Caco-2 (cell line): ENCODE data around the gene SHISA8. TPM values are rescaled to one million over a fixed set of nuclear protein-coding genes. Genes with fewer than 3 reads are reported as not detected.

Experiments
- BruUV-seq: library from RNA; stranded (reverse); fragments of 400-500 nt; replicated peaks from 2 replicates; lab custom pipeline; 2021; lab: Mats Ljungman, UMichigan
- CTCF ChIA-PET: fragments of 300-600 bp; sonication (Branson Sonifier 250); formaldehyde crosslinking; loops from one replicate; lab custom pipeline; 2022; ENCODE audit warnings: antibody characterized with exemption; lab: Charles Lee
- POLR2A ChIA-PET: fragments of 300-600 bp; sonication (Branson Sonifier 250); formaldehyde crosslinking; loops from one replicate; lab custom pipeline; 2022; ENCODE audit warnings: antibody characterized with exemption; lab: Charles Lee
- DNase-seq, 2 experiments: peaks; one replicate each; pipeline versions ENCODE4 v3.0.0 to v3.0.0-alpha.2; 2020 to 2022
- H3K27me3 ChIP-seq: replicated peaks from 2 replicates; pipeline ENCODE4 v1.6.0; 2011; ENCODE audit warnings: low read length; ENCODE audit not compliant: control insufficient read depth, insufficient read depth
- H3K36me3 ChIP-seq: 2 replicates; pipeline ENCODE4 v1.5.1; 2011; ENCODE audit warnings: low read length; ENCODE audit not compliant: control insufficient read depth, insufficient read depth
- H3K4me1 ChIP-seq: fragments of 250-450 bp; sonication (Bioruptor Pico); 2 replicates; pipeline ENCODE4 v1.5.1; 2020; ENCODE audit warnings: mild to moderate bottlenecking
- H3K4me3 ChIP-seq: 2 replicates; pipeline ENCODE4 v1.5.1; 2011; ENCODE audit warnings: low read depth, mild to moderate bottlenecking, control low read depth, low read length
- H3K9me3 ChIP-seq: fragments of 250-450 bp; sonication (Bioruptor Pico); 2 replicates; pipeline ENCODE4 v1.5.1; 2020; ENCODE audit warnings: mild to moderate bottlenecking, moderate library complexity
- H3K27ac Mint-ChIP-seq: one replicate; pipeline ENCODE4 v1.8.0; 2022; ENCODE audit warnings: mixed read lengths; ENCODE audit not compliant: unreplicated experiment
- H3K27me3 Mint-ChIP-seq: one replicate; pipeline ENCODE4 v1.8.0; 2022; ENCODE audit warnings: mixed read lengths; ENCODE audit not compliant: insufficient read depth, unreplicated experiment
- H3K36me3 Mint-ChIP-seq: one replicate; pipeline ENCODE4 v1.8.0; 2022; ENCODE audit warnings: mild to moderate bottlenecking, mixed read lengths; ENCODE audit not compliant: insufficient read depth, unreplicated experiment
- H3K4me1 Mint-ChIP-seq: one replicate; pipeline ENCODE4 v1.8.0; 2022; ENCODE audit warnings: low read depth, mixed read lengths; ENCODE audit not compliant: unreplicated experiment
- H3K4me3 Mint-ChIP-seq: one replicate; pipeline ENCODE4 v1.8.0; 2022; ENCODE audit warnings: mild to moderate bottlenecking, moderate library complexity, mixed read lengths; ENCODE audit not compliant: unreplicated experiment
- H3K9me3 Mint-ChIP-seq: one replicate; pipeline ENCODE4 v1.8.0; 2022; ENCODE audit warnings: mixed read lengths; ENCODE audit not compliant: unreplicated experiment
- CTCF ChIP-seq, 2 experiments: fragments of 200-600 bp in 1 of 2; IDR thresholded peaks; 1 replicate in 1 of 2; 2 replicates in 1 of 2; pipeline versions ENCODE4 v1.5.1 to v1.8.0; 2011 to 2022; ENCODE audit warnings: antibody characterized with exemption in 1 of 2, control low read depth in 1 of 2, inconsistent platforms in 1 of 2, low read depth in 1 of 2, low read length in 1 of 2, mild to moderate bottlenecking in 1 of 2, moderate library complexity in 1 of 2; ENCODE audit not compliant: insufficient read depth in 1 of 2, severe bottlenecking in 1 of 2, unreplicated experiment in 1 of 2
- intact Hi-C: fragments of 100-400 bp; cut with micrococcal nuclease; formaldehyde crosslinking; loops from one replicate; pipeline ENCODE4 v1.10.0; 2022; ENCODE audit not compliant: unreplicated experiment
- total RNA-seq: library from RNA; stranded (reverse); gene quantifications from 2 replicates; pipeline ENCODE4 v1.2.3, GENCODE V29; 2022

SHISA8 gene
- total RNA-seq, 1 experiment from 2014 or later: 1.4 TPM

GRCh38 chr22:41923595-41924276 is 8.9 kb upstream of the SHISA8 start:
- Histone ChIP-seq H3K27me3 (no peaks in the 10 kb centered on the region), H3K9me3 (no peaks in the 10 kb centered on the region), H3K4me3 (no peak overlapping the region), H3K36me3 (no peaks in the 10 kb centered on the region), H3K4me1 (no peaks in the 10 kb centered on the region)
- TF ChIP-seq CTCF (IDR thresholded peaks at IDR 0.05; ENCODE audit: insufficient read depth in 1 of 2, low read depth in 1 of 2, low read length in 1 of 2, severe bottlenecking in 1 of 2, unreplicated experiment in 1 of 2): no peak
- intact Hi-C loops: no loop called here
- POLR2A ChIA-PET: no interaction called here
- no peak for DNase-seq
- H3K4me1 Mint-ChIP-seq: no peaks in the 10 kb centered on the region
- no peak overlapping the region for H3K27ac Mint-ChIP-seq
- H3K4me3 Mint-ChIP-seq: no peak overlapping the region
- no peaks in the 10 kb centered on the region for H3K9me3 Mint-ChIP-seq
- CTCF ChIA-PET: interaction anchor here (0.6 kb wide), 1 partner anchor 921 kb away, joined by 5 read pairs; no protein-coding TSS in a partner anchor
- no peaks in the 10 kb centered on the region for H3K27me3 Mint-ChIP-seq
- TSS peak; percentile 19 for BruUV-seq
- H3K36me3 Mint-ChIP-seq: peaks cover 23% of the 10 kb centered on the region

GRCh38 chr22:41922940-41923594 is 8.2 kb upstream of the SHISA8 start:
- H3K36me3 Mint-ChIP-seq: peaks cover 16% of the 10 kb centered on the region
- Histone ChIP-seq H3K4me3 (no peak overlapping the region), H3K4me1 (no peaks in the 10 kb centered on the region), H3K36me3 (no peaks in the 10 kb centered on the region), H3K27me3 (no peaks in the 10 kb centered on the region), H3K9me3 (no peaks in the 10 kb centered on the region)
- no peak overlapping the region for H3K27ac Mint-ChIP-seq
- ChIA-PET POLR2A (interaction anchor here (0.6 kb wide), 2 partner anchors 175 to 269 kb away, joined by 13 to 15 read pairs; no protein-coding TSS in a partner anchor), CTCF (no interaction called here)
- no peaks in the 10 kb centered on the region for H3K4me1 Mint-ChIP-seq
- H3K4me3 Mint-ChIP-seq: no peak overlapping the region
- DNase-seq: no peak
- no peak for TF ChIP-seq CTCF (IDR thresholded peaks at IDR 0.05; ENCODE audit: insufficient read depth in 1 of 2, low read depth in 1 of 2, low read length in 1 of 2, severe bottlenecking in 1 of 2, unreplicated experiment in 1 of 2)
- no TSS peak for BruUV-seq
- no peaks in the 10 kb centered on the region for H3K9me3 Mint-ChIP-seq
- intact Hi-C loops: no loop called here
- no peaks in the 10 kb centered on the region for H3K27me3 Mint-ChIP-seq

GRCh38 chr22:41922328-41922727 is 7.5 kb upstream of the SHISA8 start:
- no peaks in the 10 kb centered on the region for H3K9me3 ChIP-seq
- no peaks in the 10 kb centered on the region for H3K27me3 ChIP-seq
- intact Hi-C loops: no loop called here
- Mint-ChIP-seq H3K27me3 (no peaks in the 10 kb centered on the region), H3K9me3 (no peaks in the 10 kb centered on the region), H3K36me3 (peaks cover 9% of the 10 kb centered on the region), H3K4me3 (no peak overlapping the region), H3K27ac (no peak overlapping the region), H3K4me1 (no peaks in the 10 kb centered on the region)
- CTCF ChIA-PET: no interaction called here
- H3K4me1 ChIP-seq: no peaks in the 10 kb centered on the region
- no peak for TF ChIP-seq CTCF (IDR thresholded peaks at IDR 0.05; ENCODE audit: insufficient read depth in 1 of 2, low read depth in 1 of 2, low read length in 1 of 2, severe bottlenecking in 1 of 2, unreplicated experiment in 1 of 2)
- no TSS peak for BruUV-seq
- POLR2A ChIA-PET: interaction anchor here (0.6 kb wide), 2 partner anchors 175 to 270 kb away, joined by 13 to 15 read pairs; no protein-coding TSS in a partner anchor
- H3K4me3 ChIP-seq: no peak overlapping the region
- no peak for DNase-seq
- no peaks in the 10 kb centered on the region for H3K36me3 ChIP-seq
